HG03108 (cell line): ENCODE measurements around the gene RIOK1.
"Not testable (repeated sequence)": the region's sequence is repeated elsewhere in the genome, so short reads cannot be mapped to it uniquely, and the experiment has no call there.

ENCODE experiments used
- ATAC-seq: cut with Tn5 transposase; IDR thresholded peaks from one replicate; pipeline ENCODE4 v1.9.1; 2021; ENCODE audit warnings: moderate library complexity; ENCODE audit not compliant: unreplicated experiment

Gene RIOK1

DNA sequence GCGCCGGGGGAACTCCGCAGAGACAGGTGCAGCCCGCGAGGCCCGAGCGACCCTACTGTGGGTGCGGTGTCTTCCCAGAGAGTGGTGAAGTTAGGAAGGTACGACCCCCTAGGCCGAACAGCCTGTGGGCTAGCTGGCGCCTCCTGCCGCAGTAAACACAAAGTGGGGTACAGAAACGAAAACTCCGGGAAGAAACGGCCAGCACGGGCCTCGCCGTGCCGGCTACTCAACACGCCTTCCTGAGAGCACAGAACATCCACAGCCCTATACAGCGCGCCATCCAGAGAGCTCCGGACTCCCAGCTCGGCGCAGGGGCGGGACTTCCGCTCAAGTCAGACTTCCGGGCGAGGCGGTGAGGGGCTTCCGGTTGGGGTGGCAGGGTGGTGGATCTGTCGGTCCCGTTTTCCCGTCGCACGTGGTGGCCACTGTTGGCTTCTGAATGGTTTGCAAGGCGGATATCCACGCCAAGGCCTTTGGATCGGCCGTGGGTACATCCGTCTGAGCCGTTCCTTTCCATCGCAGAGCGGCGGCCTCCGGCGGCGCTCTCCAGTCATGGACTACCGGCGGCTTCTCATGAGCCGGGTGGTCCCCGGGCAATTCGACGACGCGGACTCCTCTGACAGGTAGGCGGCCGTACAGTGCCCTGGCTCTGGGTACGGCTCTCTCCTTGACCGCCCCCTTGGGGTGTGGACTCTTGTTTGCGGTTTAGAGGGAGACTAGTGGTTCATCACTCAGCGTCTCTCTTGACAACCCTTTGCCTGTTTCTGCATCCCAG is at the start of gene RIOK1, which contains the start of gene CAGE1:
TSS of gene RIOK1 (plus strand) at position 358 of the 775 bp plus-strand sequence. CDS start at position 553, 195 bp downstream.
TSS of gene CAGE1 (minus strand) at position 292 of the 775 bp plus-strand sequence. CDS start 2,569 bp downstream, outside the sequence.
- peak; percentile 96 for ATAC-seq

DNA sequence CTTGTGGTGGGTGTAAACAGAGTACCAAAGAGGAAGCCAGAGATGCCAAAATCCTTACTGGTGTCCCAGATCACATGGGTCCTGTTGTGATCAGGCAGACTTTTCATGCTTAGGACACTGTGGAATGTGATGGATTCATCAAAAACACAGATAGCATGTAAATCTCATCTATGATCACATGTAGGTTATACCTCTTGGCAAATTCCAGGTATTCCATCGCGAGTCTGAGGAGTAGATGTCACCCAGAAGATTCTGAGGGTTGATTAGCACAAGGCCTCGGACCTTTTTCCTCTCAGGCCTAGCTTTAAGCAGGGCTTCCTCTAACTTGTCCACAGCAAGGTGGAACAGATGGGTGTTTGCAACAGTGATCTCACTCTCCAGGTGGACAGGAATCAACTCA is 48.3 kb upstream of the RIOK1 start:
- no peak for ATAC-seq

DNA sequence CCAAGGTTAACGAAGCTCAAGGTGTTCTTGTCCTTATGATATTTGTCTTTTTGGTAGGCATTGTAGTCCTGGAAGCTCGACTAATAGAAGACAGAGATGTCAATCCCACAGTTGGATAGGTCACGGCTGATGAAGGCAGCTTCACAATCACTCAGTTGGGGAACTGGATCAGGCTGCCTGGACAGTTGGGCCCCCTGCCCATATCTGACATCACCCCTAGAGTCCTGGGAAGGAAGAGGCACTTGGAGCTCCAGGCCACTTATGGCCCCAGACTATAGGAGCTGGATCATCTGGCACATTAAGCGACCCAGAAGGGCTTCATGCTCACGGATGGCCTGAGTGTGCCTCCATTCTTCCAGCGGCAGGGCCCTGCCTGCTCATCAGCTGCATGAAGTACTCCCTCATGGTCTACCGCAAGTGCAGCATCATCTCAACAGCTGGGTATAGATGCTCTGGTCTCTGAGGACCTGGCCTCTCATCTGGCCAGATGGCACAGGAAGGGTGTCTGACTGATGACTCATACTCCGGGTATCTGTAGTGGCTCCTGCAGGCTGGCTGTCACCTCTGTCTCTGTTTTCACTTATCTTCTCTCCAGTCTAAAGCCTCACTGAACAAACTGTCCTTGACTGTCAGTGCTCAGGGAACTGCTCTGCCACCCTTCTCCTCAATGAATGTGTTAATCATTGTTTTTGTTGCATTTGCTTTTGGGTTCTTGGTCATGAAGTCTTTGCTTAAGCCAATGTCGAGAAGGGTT is 47.4 kb upstream of the RIOK1 start:
- no peak for ATAC-seq

DNA sequence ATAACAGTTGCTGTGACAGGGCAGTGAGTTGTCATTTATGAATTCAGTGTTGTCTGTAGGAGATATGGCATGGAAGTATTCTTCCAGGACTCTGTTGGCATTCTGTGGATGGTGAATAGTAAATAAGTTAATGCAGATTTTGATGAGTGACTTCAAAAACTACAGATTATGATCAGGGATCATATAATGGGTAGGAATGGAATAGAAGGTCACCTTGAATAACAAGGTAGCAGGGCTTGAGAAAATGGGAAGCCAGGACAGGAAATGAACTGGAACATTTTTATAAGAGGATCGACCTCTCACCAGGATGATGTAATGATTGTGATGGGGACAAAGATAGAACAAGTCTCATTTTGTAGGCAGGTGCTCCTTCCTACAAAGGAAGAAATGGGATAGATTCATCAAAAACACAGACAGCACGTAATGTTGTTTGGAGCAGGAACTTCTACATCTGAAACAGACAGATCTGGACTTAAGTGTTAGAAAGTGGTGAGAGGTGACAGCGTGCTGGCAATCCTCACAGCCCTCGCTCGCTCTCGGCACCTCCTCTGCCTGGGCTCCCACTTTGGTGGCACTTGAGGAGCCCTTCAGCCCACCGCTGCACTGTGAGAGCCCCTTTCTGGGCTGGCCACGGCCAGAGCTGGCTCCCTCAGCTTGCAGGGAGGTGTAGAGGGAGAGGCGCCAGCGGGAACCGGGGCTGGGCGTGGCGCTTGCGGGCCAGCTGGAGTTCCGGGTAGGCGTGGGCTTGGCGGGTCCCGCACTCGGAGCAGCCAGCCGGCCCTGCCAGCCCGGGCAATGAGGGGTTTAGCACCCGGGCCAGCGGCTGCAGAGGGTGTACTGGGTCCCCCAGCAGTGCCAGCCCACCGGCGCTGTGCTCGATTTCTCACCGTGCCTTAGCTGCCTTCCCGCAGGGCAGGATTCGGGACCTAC is 45.8 kb upstream of the RIOK1 start:
- no peak for ATAC-seq

DNA sequence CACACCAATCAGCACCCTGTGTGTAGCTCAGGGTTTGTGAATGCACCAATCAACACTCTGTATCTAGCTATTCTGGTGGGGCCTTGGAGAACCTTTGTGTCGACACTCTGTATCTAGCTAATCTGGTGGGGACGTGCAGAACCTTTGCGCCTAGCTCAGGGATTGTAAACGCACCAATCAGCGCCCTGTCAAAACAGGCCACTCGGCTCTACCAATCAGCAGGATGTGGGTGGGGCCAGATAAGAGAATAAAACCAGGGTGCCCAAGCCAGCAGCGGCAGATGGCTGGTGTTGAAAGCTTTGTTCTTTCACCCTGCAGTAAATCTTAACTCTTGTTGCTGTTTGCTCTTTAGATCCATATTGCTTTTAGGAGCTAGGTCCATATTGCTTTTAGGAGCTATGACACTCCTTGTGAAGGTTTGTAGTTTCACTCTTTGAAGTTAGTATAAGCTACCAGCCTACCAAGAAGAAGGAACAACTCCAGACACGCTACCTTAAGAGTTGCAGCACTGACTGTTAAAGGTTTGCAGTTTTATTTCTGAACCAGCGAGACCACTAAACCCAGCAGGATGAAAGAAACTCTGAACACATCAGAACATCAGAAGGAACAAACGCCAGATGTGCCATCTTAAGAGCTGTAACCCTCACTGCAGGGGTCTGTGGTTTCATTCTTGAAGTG is 44.7 kb upstream of the RIOK1 start:
- not testable (repeated sequence) for ATAC-seq

DNA sequence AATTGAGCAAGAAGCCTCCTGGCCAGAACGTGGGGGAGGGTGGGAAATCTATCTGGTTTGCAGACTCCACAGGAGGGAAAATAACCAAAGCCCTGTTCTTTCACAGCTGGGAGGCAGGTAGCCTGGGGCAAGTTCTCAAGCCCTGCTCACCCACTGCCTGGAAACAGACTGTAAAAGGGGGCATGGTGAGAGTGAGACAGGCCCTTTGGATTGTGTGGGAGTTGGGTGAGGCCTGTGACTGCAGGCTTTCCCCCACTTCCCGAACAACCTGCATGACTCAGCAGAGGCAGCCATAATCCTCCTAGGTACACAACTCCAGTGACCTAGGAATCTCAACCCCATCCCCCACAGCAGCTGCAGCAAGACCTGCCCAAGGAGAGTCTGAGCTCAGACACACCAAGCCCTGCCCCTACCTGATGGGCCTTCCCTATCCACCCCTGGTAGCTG is 42.0 kb upstream of the RIOK1 start:
- ATAC-seq, result not testable (repeated sequence)

DNA sequence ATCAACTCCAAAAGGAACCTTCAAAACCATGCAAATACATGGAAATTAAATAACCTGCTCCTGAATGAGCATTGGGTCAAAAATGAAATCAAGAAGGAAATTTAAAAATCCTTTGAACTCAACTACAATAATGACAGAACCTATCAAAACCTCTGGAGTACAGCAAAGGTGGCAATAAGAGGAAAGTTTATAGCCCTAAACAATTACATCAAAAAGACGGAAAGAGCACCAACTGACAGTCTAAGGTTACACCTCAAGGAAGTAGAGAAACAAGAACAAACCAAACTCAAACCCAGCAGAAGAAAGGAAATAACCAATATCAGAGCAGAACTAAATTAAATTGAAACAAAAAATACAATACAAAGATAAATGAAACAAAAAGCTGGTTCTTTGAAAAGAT is 39.0 kb upstream of the RIOK1 start:
- not testable (repeated sequence) for ATAC-seq

DNA sequence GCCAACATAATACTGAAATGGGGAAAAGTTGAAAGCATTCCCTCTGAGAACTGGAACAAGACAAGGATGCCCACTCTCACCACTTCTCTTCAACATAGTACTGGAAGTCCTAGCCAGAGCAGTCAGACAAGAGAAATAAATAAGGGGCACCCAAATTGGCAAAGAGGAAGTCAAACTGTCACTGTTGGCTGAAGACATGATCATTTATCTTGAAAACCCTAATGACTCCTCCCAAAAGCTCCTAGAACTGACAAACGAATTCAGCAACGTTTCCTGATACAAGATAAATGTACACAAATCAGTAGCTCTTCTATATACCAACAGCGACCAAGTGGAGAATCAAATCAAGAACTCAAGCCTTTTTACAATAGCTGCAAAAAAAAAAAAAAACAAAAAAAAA is 37.7 kb upstream of the RIOK1 start:
- ATAC-seq, result not testable (repeated sequence)

DNA sequence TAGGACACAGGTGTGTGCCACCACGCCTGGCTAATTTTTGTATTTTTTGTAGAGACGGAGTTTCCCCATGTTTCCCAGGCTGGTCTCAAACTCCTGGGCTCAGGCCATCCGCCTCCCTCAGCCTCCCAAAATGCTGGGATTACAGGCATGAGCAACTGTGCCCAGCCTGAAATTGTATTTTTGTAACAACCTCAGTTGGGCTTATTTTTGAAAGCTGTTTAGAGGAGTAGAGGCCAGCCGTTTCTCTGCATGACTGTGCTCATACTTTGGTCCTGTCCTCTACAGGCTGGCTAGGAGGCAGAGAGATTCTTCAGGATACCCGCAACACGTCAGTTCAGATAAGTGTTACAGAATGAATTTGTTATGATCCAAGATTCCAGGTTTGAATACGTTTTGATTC is 22.2 kb upstream of the RIOK1 start:
- no peak for ATAC-seq

DNA sequence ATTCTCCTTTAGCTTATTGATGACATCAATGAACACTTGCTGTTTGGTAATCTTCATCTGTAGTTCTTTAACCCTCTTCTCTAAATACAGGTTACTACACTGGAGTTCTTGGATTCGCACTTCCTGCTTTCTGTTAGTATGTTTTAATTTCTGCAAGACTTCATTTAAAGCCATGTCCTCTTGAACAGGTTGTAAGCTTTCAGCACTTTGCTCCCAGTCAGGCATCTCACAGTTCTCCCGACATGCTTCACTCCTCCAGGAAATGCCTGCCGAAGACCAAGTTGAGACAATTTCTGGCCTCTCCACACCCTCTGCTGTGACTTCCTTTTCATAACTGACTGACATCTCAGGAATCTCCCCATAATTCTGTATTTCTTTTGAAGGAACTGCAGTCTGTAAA is 15.9 kb upstream of the RIOK1 start:
- no peak for ATAC-seq

DNA sequence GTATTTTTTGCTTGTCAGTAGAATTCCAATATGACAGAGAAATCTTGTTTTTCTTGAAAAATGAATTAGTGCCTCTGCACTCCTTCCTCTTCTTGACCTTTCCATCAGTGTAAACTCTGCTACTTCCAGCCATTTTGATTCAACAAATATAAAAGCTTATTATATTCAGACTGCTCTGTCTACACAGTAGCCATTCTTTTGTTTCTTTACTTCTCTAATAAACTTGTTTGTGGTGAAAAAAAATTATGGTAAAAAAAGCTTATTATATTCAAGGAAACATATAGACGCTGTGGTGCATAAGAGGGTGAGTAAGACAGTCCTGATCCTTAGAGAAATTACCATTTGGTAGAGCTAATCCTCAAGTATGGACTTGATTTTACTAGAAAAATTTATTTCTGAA is 11.6 kb upstream of the RIOK1 start:
- no peak for ATAC-seq

DNA sequence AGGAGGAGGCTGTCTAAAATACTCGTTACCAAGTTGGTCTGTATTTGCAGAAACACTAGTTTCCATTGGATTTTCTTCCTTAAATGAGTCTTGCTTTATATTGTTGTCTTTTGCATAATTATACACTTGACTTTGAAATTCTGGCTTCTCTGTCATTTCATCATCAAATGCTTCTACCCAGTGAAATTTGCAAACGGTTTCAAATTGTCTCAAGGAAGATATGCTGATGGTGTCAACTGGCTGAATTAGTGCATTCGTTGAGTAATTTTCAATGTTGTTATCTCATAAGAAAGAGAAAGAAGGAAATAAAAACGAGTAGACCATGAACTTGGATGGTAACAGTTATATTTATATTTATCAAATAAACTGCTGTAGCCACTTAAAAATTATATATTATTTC is 10.9 kb upstream of the RIOK1 start:
- ATAC-seq, result no peak

DNA sequence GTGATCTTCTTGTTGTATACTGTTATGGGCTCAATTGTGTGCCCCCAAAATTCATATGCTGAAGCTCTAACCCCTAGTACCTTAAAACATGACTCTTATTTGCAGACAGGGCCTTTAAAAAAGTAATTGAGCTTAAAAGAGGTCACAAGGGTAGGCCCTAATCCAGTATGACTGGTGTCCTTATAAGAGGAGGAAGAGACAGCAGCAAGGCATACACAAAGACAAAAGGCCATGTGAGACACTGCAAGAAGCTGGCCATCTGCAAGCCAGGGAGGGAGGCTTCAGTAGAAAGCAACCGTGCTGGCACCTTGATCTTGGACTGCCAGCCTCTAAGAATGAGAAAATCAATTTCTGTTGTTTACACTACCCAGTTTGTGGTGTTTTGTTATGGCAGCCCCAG is 8.5 kb upstream of the RIOK1 start:
- no peak for ATAC-seq

DNA sequence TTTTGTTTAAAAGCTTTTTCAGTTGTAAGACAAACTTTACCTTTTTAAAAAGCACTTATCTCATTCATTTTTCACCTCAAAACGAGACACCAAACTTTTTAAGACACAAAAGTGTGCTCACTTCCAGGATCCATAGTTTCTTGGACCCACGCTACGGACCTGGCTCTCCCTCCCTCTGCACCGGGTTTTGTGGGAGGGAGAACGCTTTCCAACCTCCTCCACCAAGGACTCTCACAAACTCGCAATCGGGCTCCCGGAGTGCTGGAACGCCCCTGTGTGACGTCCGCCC is 502 bp upstream of the RIOK1 start:
- ATAC-seq, result no peak

DNA sequence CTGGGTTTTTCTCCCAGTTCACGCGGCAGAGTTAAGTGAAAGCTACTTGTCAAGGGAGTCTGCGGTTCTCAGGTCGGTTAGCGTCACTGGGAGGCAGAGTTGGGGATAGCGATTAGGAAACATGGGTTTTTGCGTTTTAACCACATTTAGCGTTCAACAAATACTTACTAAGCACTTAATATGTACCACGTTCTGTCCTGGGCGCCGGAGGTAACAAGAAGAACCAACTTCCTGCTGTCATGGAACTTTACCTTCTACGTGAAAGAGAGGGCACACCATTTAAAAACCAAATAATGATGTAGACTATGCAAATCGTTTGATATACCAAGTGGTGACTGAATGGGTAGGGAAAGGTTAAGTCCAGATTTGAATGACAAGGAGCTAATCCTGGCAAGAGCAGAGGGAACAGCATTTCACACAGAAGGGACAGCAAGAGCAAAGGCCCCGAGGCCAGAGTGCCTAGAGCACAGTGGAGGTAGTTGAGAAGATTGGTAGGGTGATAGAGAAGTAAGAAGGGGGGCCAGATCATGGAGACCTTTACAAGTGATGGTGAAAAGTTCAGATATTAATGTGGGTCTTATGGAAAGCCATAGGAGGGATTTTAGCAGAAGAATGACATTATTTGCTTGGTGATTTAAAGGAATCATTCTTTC is 744 bp downstream of the RIOK1 start:
- ATAC-seq, result peak; percentile 4

DNA sequence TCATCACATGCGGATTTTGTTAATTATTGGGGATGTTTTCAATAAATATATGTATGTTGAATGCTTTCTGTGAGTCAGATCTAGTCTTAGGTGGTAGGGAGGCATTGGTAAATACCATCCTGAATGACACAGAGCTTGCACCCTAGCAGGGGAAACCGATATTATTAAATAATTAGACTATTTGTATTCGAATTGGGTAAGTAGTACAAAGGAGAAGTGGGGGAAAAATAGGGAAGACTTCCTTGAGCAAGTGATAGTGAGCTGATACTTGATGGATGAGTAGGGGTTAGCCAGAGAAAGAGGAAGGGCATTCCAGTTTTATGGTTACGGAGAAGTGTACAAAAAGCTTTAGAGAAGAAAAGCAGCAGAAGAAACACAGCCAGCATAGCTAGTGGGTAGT is 1.5 kb downstream of the RIOK1 start:
- no peak for ATAC-seq

DNA sequence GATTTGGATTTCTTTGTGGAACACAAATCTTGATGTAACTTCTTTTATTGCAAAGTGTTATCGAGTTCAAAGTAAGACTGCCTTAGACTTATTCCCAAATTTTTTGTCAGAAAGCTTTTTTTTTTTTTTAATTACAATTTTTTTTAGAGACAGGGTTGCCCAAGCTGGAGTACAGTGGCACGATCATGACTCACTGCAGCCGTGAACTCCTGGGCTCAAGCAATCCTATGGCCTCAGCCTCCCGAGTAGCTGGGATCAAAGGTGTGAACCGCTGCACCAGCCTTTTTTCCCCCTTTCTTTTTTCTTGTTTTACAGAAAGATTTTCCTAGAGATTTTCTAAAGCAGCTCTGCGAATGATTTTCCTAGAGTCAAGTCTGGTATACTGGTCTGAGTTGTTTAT is 2.8 kb downstream of the RIOK1 start:
- no peak for ATAC-seq

DNA sequence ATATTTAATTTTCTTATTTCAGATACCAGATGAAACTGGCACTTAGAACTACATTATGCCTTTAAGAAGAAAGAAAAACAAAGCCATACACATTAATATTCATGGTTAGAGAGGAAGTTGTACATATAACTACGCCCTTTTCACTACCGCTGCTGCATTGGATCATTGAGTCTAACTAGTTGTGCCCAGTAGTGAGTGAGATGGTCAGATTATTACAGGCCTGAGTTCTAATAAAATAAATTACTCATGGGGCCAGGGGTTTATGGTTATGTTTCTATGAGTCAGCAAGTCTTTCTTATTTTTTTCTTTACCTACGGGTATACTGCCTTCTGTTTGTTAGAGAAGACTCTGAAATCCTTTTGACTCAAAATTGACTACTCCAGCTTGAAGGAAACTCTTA is 11.5 kb downstream of the RIOK1 start:
- no peak for ATAC-seq

DNA sequence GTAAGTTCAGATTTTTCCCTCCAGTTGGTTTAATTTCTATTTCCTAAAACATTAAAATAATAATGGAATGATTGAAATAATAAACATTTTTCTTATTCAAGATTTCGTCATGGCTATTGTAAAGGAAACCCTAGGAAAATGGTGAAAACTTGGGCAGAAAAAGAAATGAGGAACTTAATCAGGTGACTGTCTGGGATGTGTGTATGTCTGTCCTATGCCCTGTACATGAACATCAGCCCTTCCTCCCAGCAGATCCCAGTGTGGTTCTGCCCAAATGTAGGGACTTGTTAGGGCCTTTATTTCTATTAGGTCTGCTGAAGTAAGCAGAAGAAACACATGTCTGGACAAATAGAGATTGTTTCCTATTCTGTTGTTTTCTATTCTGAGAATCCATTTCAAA is 13.1 kb downstream of the RIOK1 start:
- ATAC-seq, result no peak

DNA sequence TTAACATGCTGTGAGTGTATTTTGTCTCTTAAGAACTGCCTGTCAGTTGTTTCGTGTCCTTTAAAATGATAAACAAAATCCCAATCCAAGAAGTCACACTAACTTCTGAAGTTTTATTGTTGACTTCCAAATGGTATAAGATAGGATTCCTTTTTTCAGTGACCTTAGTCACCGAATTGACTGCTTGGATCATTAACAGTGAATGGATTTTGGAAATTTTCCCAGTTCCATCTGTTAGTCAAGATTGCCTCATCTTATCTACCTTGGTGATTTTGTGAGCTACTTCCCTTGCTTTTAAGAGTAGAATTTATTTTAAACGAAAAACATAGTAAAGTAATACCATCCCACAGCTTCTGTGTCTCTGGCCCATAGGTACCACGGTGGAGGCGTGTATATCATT is 14.9 kb downstream of the RIOK1 start:
- ATAC-seq, result no peak
